GM23338 (cell line): Measurements from ENCODE around the gene KCNAB2. TPM values are rescaled to one million over a fixed set of nuclear protein-coding genes. Genes with fewer than 3 reads are reported as not detected.

Experiments
- ATAC-seq: fragments of 200-7000 bp; cut with Tn5 transposase; 3 replicates; pipeline ENCODE4 v1.9.1; 2020
- DNase-seq: peaks from one replicate; pipeline ENCODE4 v3.0.0-alpha.2; 2015; ENCODE audit warnings: low spot score
- H2AFZ ChIP-seq: fragments of 200-600 bp; sonication (generic); 2 replicates; pipeline ENCODE4 v1.8.0; 2016; ENCODE audit warnings: antibody characterized with exemption, mild to moderate bottlenecking, moderate library complexity
- H3F3A ChIP-seq: fragments of 200-600 bp; sonication (generic); replicated peaks from 2 replicates; pipeline ENCODE4 v1.8.0; 2017; ENCODE audit warnings: antibody characterized with exemption, mixed run types, low read depth
- H3K27ac ChIP-seq: fragments of 200-600 bp; sonication (generic); 2 replicates; pipeline ENCODE4 v1.6.1; 2016; ENCODE audit warnings: low read depth
- H3K27me3 ChIP-seq: fragments of 200-600 bp; sonication (generic); 2 replicates; pipeline ENCODE4 v1.8.0; 2016; ENCODE audit warnings: mild to moderate bottlenecking, mixed run types, moderate library complexity; ENCODE audit not compliant: insufficient read depth
- H3K36me3 ChIP-seq: fragments of 200-600 bp; sonication (generic); 2 replicates; pipeline ENCODE4 v1.8.0; 2016; ENCODE audit warnings: mild to moderate bottlenecking; ENCODE audit not compliant: insufficient read depth
- H3K4me1 ChIP-seq: fragments of 200-600 bp; sonication (generic); 2 replicates; pipeline ENCODE4 v1.8.0; 2016; ENCODE audit warnings: mild to moderate bottlenecking, moderate library complexity; ENCODE audit not compliant: insufficient read depth
- H3K4me2 ChIP-seq: fragments of 200-600 bp; sonication (generic); 2 replicates; pipeline ENCODE4 v1.7.1; 2017; ENCODE audit warnings: mixed run types
- H3K4me3 ChIP-seq: fragments of 200-600 bp; sonication (generic); 2 replicates; pipeline ENCODE4 v1.6.1; 2016; ENCODE audit warnings: mixed run types
- H3K79me2 ChIP-seq: fragments of 200-600 bp; sonication (generic); replicated peaks from 2 replicates; pipeline ENCODE4 v1.8.0; 2017; ENCODE audit warnings: mild to moderate bottlenecking; ENCODE audit not compliant: insufficient read depth
- H3K9me2 ChIP-seq: fragments of 200-600 bp; sonication (generic); 2 replicates; pipeline ENCODE4 v1.8.0; 2017; ENCODE audit not compliant: insufficient read depth
- H4K20me1 ChIP-seq: fragments of 200-600 bp; sonication (generic); replicated peaks from 2 replicates; pipeline ENCODE4 v1.8.0; 2017; ENCODE audit warnings: mild to moderate bottlenecking; ENCODE audit not compliant: insufficient read depth
- H3K27ac Mint-ChIP-seq: 2 replicates; pipeline ENCODE4 v1.8.0; 2020; ENCODE audit warnings: inconsistent platforms, mild to moderate bottlenecking, moderate library complexity, mixed read lengths
- H3K27me3 Mint-ChIP-seq: 3 replicates; pipeline ENCODE4 v1.8.0; 2022; ENCODE audit warnings: low read depth, mild to moderate bottlenecking, moderate library complexity, mixed read lengths, inconsistent platforms; ENCODE audit not compliant: insufficient read depth, poor library complexity
- H3K36me3 Mint-ChIP-seq: 3 replicates; pipeline ENCODE4 v1.8.0; 2021; ENCODE audit warnings: low read depth, mild to moderate bottlenecking, inconsistent platforms, moderate library complexity, mixed read lengths
- H3K4me1 Mint-ChIP-seq: 3 replicates; pipeline ENCODE4 v1.8.0; 2020; ENCODE audit warnings: mild to moderate bottlenecking, inconsistent platforms, mixed read lengths
- H3K4me3 Mint-ChIP-seq: 3 replicates; pipeline ENCODE4 v1.8.0; 2021; ENCODE audit warnings: moderate library complexity, mild to moderate bottlenecking, inconsistent platforms, mixed read lengths
- H3K9me3 Mint-ChIP-seq: 3 replicates; pipeline ENCODE4 v1.8.0; 2020; ENCODE audit warnings: moderate library complexity, mild to moderate bottlenecking, inconsistent platforms, mixed read lengths
- CREB1 ChIP-seq: fragments of 250-450 bp; sonication (Bioruptor Pico); IDR thresholded peaks from 2 replicates; pipeline ENCODE4 v1.5.0; 2020; ENCODE audit warnings: low read depth, mild to moderate bottlenecking, moderate library complexity
- CTCF ChIP-seq, 2 experiments: fragments of 200-600 bp in 1 of 2; sonication (generic) in 1 of 2; conservative IDR thresholded peaks; 2 replicates each; pipeline versions ENCODE4 v1.5.1 to v1.6.1; 2016 to 2017; ENCODE audit warnings: antibody characterized with exemption in 2 of 2, low read depth in 2 of 2, mild to moderate bottlenecking in 2 of 2, moderate library complexity in 1 of 2
- ETS1 ChIP-seq: IDR thresholded peaks from 2 replicates; pipeline ENCODE4 v1.6.1; 2016; ENCODE audit warnings: antibody characterized with exemption
- EZH2 ChIP-seq: fragments of 200-600 bp; sonication (generic); IDR thresholded peaks from one replicate; pipeline ENCODE4 v1.8.0; 2017; ENCODE audit warnings: antibody characterized with exemption, mild to moderate bottlenecking, low read depth; ENCODE audit not compliant: unreplicated experiment
- EZH2phosphoT487 ChIP-seq: fragments of 200-600 bp; sonication (generic); IDR thresholded peaks from one replicate; pipeline ENCODE4 v1.8.1; 2018; ENCODE audit warnings: antibody characterized with exemption; ENCODE audit not compliant: unreplicated experiment
- JUNB ChIP-seq: IDR thresholded peaks from one replicate; pipeline ENCODE4 v1.6.1; 2016; ENCODE audit warnings: antibody characterized with exemption; ENCODE audit not compliant: unreplicated experiment
- NANOG ChIP-seq: IDR thresholded peaks from 2 replicates; pipeline ENCODE4 v1.6.1; 2016; ENCODE audit warnings: antibody characterized with exemption, borderline replicate concordance
- POLR2AphosphoS5 ChIP-seq: IDR thresholded peaks from 2 replicates; pipeline ENCODE4 v1.6.1; 2016; ENCODE audit warnings: antibody characterized with exemption, low read depth
- REST ChIP-seq: IDR thresholded peaks from one replicate; pipeline ENCODE4 v1.6.1; 2018; ENCODE audit warnings: antibody characterized with exemption; ENCODE audit not compliant: unreplicated experiment
- STAT1 ChIP-seq: IDR thresholded peaks from one replicate; pipeline ENCODE4 v1.6.1; 2016; ENCODE audit warnings: antibody characterized with exemption; ENCODE audit not compliant: unreplicated experiment
- ZNF114 ChIP-seq: fragments of 250-450 bp; sonication (Bioruptor Pico); IDR thresholded peaks from 2 replicates; pipeline ENCODE4 v1.5.0; 2020; ENCODE audit warnings: mild to moderate bottlenecking, moderate library complexity
- ZNF331 ChIP-seq: fragments of 250-450 bp; sonication (Bioruptor Pico); IDR thresholded peaks from 2 replicates; pipeline ENCODE4 v1.5.0; 2020; ENCODE audit warnings: low read depth, mild to moderate bottlenecking, moderate library complexity
- ZNF462 ChIP-seq: fragments of 250-450 bp; sonication (Bioruptor Pico); IDR thresholded peaks from 2 replicates; pipeline ENCODE4 v1.5.0; 2020; ENCODE audit warnings: mild to moderate bottlenecking, moderate library complexity
- polyA plus RNA-seq: library from polyadenylated mRNA; unstranded; fragments of >200 nt; fragmentation: Nextera tagmentation; extraction: Ambion mirVana; gene quantifications from 2 replicates; pipeline ENCODE4 v1.2.1, GENCODE V29; 2016
- total RNA-seq: library from RNA; depleted of rRNA; stranded (reverse); fragments of >200 nt; shearing (Covaris generic); gene quantifications from 2 replicates; pipeline ENCODE4 v1.2.3, GENCODE V29; 2014

Gene KCNAB2
- total and polyA plus RNA-seq, 2 experiments from 2014 or later = 3.0 to 3.7 TPM

- no peak for ATAC-seq
- no peak overlapping the region for H2AFZ ChIP-seq
- no peaks in the 10 kb centered on the region for H3K9me2 ChIP-seq
- no peak for TF ChIP-seq CREB1 (CRISPR knock-in tag)
- TF ChIP-seq CTCF (conservative IDR thresholded peaks at IDR 0.05; ENCODE audit: low read depth in 2 of 2) = no peak
- TF ChIP-seq STAT1 = no peak
- no peak for TF ChIP-seq ETS1
- no peak for TF ChIP-seq NANOG
- TF ChIP-seq POLR2AphosphoS5 = no peak
- no peak for TF ChIP-seq ZNF462 (CRISPR knock-in tag)
- TF ChIP-seq JUNB = no peak
- no peak for TF ChIP-seq REST
- TF ChIP-seq EZH2phosphoT487 = no peak
- TF ChIP-seq ZNF114 (CRISPR knock-in tag) = no peak
- TF ChIP-seq EZH2 = no peak
- no peak for TF ChIP-seq ZNF331 (CRISPR knock-in tag)
- H3K36me3 ChIP-seq = no peaks in the 10 kb centered on the region
- no peaks in the 10 kb centered on the region for H3K4me1 ChIP-seq
- H3K27me3 ChIP-seq = no peaks in the 10 kb centered on the region
- peaks cover 14% of the 10 kb centered on the region for H3K27me3 Mint-ChIP-seq
- H3K4me2 ChIP-seq = no peak overlapping the region
- H3K36me3 Mint-ChIP-seq = no peaks in the 10 kb centered on the region
- no peak overlapping the region for H3K27ac ChIP-seq
- DNase-seq = no peak
- H3K27ac Mint-ChIP-seq = no peak overlapping the region
- no peak overlapping the region for H3K4me3 ChIP-seq
- H3F3A ChIP-seq = no peaks in the 10 kb centered on the region
- no peaks in the 10 kb centered on the region for H4K20me1 ChIP-seq
- no peaks in the 10 kb centered on the region for H3K79me2 ChIP-seq
- H3K4me1 Mint-ChIP-seq = peaks cover 3% of the 10 kb centered on the region; the same call in 1 of the 3 replicates
- H3K9me3 Mint-ChIP-seq = peaks cover 3% of the 10 kb centered on the region; the same call in 1 of the 3 replicates
- H3K4me3 Mint-ChIP-seq = no peak overlapping the region
These were observed 33.8 kb upstream of the KCNAB2 start for GRCh38 chr1:6011946-6012258.
